Left forelimb (tissue), 1 donor: ENCODE data around the gene GTF3A.

Experiments
- DNase-seq: peaks from one replicate; pipeline ENCODE4 v3.0.0-alpha.2; 2018; ENCODE audit warnings: low spot score

Gene GTF3A

DNA sequence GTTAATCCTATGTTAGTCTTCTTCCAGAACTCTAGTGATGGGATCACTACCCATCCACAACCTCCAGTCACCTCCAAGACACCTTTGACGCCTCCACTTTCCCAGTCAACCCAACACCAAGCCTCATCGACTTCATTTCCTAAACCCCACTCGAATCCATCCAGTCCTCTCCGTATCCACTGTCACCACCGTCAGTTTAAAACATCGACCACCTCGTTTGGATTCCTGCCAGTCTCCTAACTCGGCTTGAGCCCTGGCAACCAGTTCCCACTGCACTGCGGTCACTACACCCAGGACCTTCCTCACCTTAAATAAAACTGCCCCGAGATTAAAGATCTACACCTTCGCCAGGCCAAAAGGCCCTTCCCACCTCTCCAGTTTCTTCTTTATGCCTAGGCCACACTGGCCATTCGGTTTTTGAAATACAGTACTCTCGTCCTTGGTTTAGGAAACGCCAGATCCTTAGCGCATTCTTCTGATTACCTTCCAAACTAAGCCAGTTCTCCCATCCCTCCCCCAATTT is 24.7 kb downstream of the GTF3A start:
- no peak for DNase-seq

DNA sequence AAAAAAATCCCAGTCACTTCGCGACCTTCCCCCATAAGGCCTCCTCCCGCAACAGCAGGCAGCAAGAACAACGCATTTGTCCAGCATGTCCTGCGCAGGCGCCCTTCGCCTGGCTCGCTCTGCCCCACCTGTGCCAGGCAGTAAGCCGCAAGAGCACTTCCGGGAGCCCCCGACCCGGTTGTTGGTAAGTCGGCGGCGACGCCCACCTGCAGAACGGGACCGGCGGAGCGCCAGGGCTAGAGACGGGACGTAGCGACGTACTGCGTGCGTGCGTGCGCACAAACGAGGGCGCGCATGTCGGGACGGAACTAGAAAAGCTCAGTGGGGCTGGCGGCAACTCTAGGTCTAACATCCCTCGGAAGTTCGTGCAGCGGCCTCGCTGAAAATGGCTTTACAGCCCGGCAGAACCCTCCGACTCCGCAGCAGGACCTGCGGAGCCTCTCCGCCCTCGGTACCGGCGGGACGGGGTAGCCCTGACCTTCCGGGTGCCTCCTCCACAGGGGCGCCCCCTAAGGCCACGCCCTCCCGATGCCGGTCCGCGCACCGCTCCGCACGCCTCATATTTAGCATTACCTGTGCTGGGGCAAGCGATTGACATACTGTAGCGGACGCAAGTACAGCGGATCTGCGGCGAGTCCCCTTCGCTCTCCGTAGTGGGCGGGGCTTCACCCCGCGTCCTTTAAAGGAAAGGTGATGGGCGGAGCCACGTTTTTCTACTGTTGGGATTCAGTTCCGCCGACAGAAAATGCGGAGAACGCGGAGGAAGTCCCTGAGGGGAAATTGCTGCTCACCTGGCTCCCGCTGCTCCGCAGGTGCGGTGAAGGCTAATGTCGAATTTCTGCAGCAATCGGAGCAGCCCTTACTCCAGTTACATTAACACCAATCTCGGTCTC is 25.8 kb downstream of the GTF3A start, which contains the start of gene MTIF3:
Gene MTIF3 (minus strand): TSS at position 629 of the 893 bp plus-strand sequence. CDS start 10,116 bp downstream, outside the sequence.
- DNase-seq: peak; percentile 94

DNA sequence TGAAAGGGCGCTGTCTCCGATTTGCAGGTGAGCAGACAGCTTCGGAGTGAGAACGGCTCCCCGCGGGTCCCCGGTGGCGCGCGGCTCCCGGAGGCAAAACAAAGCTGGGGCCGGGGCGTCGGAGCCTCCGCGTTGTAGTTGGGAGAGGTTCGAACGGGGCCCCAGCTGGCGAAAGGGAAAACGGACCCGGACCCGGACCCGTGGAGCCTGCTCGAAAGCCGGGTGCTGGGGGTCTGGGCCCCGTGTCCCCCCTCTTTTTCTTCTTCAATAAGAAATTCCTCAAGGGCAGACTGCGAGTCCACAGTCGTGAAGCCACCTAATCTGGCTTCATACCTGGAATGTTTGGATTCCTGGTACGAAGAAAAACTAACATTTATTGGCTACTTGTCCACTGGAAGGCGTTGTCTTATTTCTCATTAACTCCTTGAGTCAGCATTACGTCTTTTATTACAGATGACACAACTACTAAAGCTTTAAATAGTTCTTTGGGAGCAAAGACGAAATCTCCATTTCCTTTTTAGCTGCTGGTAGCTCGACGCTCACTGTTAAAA is 26.6 kb downstream of the GTF3A start:
- DNase-seq: no peak

DNA sequence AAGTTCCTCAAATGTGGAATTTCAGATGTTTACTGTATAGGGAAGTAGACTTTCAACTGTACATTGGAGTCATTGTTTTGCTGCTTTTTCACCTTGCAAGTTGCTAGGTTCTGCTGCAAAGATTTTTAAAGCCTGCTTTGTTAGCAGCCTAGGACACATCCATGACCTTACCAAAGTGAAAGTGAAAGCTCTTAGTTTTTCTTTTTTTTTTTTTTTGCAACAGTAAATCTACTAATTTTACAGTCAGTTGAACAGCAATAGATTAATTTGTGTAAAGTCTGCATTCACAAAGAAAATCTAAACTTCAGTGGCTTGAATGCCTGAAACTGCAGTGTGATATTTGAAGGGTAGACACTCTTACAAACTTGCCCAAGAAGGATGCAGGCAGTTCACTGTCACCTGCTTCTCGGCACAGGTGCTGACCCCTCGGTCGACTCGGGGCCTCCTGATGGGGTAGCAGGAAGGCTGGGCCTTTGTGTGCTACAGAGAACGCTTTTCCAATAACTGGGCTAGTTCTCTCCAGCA is 31.0 kb downstream of the GTF3A start:
- no peak for DNase-seq

DNA sequence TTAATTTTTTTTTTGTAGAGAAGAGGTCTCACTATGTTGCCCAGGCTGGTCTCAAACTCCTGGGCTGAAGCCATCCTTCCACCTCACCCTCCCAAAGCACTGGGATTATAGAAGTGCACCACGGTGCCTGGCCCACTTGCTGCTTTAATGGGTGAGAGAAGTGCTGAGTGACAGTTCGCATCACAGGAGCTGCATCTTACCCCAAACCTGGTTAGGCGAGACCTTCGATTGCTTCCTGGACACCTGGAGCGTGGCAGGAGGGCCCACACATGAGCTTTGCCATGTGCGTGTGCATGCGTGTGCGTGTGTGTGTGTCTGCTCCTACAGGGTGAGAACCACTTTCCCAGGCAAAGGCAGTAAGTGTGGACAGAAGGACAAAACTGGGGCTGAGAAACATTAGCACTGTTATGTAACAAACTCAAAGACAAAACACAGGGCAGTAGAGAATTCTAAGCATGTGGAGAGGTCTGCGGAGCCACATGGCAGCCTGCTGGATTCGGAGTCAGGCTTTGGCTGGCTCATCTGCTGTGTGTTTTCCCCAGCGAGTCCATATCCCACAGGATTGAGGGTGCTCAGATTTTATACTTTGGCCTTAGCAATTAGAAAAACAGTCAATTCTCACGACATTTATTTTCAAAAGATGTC is 37.6 kb downstream of the GTF3A start:
- no peak for DNase-seq

DNA sequence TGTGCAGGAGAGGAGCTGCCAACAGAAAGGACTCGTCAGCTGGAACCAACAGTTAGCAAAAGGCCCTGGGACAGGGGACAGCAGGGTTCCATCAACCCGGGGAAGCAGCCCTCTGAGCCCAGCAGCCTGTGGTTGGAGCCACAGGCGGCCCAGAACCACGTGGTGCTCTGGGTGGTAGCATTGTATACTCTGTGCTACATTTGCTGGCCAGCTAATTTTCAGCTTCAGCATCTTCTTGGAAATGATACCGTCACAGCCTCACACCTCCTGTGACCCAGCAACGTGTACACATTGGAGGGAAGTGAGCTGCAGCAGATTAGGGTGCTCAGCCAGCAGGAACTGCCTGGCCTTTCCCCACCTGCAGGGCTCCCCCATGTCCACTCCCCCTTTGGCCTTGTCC is 39.1 kb downstream of the GTF3A start:
- no peak for DNase-seq

DNA sequence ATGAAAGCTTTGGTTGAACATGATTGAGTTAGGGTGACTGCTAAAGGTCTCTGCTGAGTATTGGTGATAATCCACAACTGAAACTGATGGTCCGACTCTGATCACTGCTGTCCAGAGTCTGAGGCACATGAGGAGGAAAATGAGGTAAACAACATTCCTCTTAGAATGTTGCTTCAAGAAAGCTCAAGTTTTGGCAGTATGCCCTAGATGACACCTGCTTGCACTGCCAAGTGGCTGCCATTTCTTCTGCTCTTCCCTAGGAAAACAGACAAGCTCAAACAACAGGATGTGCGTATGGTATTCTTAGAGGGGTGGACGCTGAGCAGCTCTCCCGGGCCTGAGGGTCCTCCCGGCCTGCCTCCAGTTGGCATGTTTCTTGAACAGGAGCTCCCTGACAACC is 41.2 kb downstream of the GTF3A start:
- no peak for DNase-seq

DNA sequence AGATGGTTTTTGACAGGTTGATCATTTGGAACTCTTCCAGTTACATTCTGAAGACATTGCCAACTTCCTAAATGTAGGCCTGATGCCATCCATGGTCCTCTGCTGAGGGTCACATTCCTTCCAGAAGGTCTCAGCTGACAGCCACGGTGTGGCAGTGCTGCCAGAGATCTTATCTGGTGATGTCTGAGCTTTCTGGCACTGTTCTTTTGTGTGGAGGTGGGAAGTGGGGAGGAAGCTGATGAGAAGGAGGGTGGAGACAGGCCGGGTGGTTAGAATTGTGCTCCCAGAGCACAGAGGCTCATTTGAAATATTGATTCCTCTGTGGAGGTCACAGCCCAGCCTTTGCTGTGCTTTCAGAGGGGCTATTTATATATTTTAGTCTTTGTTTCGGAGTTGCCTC is 42.1 kb downstream of the GTF3A start:
- DNase-seq: no peak

DNA sequence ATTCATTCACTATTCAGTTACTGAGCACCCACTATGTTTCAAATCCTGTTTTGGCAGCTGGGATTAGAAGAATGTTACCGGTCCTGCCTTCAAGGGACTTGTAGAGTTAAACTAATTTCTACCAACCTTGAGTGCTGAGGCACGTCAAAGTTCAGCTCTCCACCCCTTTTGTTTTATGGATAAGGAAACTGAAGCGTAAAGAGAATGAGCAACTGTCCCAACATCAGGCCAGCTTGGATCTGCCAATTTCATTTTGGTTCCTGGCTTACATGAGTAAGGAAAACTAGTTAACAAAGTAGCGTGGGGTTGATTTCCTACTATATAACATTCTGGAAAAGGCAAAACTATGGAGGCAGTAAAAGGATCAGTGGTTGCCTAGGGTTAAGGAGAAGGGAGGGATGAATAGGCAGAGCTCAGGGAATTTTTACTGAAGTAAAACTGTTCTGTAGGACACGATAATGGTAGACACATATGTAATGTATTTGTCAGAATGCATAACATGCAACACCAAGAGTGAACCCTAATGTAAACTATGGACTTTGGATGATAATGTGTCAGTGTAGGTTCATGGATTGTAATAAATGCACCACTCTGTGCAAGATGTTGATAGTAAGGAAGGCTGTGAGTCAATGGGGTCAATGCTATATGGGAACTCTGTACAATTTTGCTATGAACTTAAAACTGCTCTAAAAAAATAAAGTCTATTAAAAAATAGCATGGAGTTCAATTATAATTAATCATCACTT is 45.8 kb downstream of the GTF3A start:
- no peak for DNase-seq

DNA sequence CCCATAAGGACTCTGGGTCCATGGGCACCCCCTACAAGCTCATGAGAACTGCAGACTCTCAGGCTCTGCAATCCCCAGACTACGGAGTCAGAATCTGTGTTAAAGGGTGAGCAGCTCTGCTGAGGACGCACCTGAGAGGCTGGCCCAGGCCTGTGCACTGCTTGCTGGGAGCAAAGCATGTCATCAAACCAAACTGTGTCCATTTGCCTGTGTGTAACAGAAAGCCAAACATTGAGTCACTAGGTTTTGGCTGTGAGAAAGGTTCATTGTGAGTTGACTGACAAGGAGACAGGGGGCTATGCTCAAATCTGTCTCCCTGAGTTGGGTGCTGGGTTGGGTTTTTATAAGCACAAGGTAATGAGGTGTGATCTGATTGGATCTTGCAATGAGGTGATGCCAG is 48.0 kb downstream of the GTF3A start:
- no peak for DNase-seq

DNA sequence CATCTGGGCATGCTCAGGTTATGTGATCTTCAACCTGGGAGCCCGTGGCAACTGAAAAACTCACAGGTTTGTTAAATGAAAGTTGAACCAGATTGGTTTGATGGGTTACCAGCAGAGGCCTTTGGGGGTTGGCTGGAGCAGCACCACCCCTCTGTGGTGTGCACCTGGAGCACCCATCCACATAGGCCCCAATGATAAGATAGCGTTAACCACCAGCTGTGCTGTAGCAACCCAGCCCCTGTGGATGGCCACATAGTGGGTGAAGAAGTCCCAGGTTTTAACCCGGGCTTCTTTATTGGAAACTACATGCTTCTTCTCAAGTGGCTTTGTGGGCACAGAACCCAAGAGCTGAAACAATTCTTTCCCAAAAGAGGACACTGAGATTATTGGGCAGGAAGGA is 48.5 kb downstream of the GTF3A start:
- DNase-seq: no peak

DNA sequence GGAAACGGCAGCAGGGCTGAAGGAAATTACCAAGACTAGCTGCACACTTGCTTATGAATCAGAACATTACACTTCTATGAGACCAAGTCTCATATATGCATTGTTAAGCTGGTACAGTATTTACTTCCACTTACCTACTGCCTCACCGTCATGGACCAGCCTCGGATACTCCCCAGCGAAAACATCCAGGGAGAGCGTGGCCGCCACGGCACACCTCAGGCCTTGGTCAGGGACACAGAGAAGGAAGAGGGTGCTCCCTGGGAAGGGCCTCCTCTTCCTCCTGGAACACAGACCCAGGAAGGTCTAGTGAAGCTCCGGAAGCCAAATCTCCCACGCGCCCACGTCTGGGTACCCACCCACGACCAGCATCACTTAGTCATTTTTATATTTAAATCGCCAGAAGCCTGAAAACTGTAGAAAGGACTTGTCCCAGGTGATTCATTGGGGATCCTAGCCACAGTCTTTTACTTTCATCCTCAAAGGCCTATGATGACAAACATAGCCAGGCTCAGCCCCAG is 50.4 kb downstream of the GTF3A start:
- no peak for DNase-seq

DNA sequence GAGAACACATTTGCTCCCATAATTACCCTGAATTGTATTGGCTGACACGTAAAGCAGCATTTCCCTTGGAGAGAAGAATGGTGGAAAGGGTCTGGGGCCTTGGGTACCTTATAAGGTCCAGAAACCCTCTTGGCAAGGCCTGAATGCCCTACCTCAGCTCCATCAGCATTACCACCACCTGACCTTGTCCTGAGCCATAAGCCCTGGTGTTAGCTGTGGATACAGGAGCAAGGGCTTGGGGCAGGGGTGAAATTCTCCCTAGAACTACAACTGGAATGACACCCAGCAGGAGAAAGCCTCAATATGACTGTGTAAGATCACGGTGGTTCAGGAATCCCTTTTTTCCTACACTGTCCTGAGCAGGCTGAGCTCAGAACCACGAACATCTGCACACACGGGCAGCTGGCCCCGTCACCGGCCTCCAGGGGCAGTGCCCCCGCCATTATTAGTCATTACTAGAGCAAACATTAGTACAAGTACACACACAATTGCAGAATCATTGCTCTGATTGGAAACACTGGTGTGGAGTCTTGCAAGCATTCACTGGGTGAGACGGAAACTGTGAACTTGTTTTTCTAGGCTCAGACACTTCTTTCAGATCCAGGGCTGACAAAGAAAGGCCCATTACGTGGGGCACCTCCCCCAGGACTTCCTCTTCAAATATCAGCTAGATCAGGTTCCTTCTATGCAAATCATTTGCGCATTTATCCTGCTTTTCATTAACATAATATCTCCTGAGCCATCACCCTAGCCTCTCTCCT is 52.7 kb downstream of the GTF3A start:
- no peak for DNase-seq

DNA sequence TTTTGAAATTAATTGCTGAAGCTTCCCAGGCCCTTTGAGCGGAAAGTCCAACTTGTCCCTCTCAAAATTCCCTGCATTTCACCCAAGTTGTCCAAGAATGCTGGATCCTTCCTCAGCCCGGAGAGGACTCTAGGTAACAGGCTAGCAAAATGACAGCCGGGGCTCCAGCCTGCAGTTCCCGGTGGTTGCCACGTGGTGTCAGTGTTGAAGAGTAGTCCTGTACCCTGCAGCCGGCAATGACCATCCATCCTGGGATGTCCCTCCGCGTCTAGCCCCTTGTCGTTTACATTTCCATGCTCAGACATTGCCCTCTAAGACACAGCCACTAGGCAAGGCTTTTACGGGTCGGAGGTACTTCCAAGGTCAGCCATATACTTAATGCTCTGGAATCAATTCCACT is 57.3 kb downstream of the GTF3A start:
- DNase-seq: no peak

DNA sequence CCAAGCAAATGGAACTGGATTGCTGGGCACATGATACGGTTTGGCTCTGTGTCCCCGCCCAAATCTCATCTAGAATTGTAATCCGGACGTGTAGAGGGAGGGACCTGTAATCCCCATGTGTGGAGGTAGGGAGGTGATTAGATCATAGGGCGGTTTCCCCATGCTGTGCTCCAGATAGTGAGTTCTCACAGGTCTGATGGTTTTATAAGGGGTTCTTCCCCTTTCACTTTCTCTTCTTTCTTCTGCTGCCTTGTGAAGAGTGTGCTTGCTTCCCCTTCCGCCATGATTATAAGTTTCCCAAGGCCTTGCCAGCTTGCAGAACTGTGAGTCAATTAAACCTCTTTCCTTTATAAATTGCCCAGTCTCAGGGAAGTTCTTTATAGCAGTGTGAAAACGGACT is 58.6 kb downstream of the GTF3A start:
- DNase-seq: no peak

DNA sequence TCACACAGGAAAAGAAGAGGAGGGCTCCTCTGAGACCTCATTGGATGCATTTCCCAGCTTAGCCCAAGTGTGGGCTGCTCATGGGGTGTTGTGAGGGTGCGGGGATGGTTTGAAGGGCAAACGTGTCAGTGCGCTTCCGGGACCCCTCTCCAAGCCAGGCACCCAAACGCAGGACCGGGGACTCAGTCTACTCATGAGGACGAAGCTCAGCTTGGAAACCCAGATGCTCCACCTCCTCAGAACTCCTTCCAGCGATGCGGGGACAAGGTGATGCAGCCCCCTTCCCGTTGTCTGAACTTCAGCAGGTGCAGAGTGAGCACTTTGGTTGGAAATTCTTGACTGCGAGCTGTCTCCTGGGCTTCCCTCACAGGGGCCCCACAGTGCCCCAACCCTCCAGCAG is 59.0 kb downstream of the GTF3A start:
- DNase-seq: no peak
